H1 (cell line): ENCODE measurements around the gene FMN2. TPM values are rescaled to one million over a fixed set of nuclear protein-coding genes. Genes with fewer than 3 reads are reported as not detected.

Experiments used
- CTCF ChIA-PET: fragments of 300-600 bp; sonication (Branson Sonifier 250); formaldehyde crosslinking; loops from one replicate; lab custom pipeline; 2021; ENCODE audit not compliant: partially characterized antibody; lab: Charles Lee
- POLR2A ChIA-PET: fragments of 300-600 bp; sonication (Branson Sonifier 250); formaldehyde crosslinking; loops from one replicate; lab custom pipeline; 2021; ENCODE audit warnings: inconsistent platforms; ENCODE audit not compliant: partially characterized antibody; lab: Charles Lee
- DNase-seq, 2 experiments: peaks; one replicate each; pipeline versions ENCODE4 v3.0.0 to v3.0.0-alpha.2; 2010 to 2022; ENCODE audit warnings: low spot score in 2 of 2, low read depth in 1 of 2, mixed read lengths in 1 of 2
- FAIRE-seq: peaks from 2 replicates; lab custom pipeline; 2011; peaks lifted over from hg19 to GRCh38; lab: Jason Lieb, UNC
- H2AFZ ChIP-seq: 2 replicates; pipeline ENCODE4 v1.8.1; 2012; ENCODE audit warnings: low read length, inconsistent platforms
- H2AK5ac ChIP-seq: 2 replicates; pipeline ENCODE4 v1.6.1; 2013; ENCODE audit warnings: low read depth, low read length
- H2BK120ac ChIP-seq: replicated peaks from 2 replicates; pipeline ENCODE3; 2013; ENCODE audit warnings: low read depth, low read length, inconsistent platforms
- H2BK12ac ChIP-seq: 2 replicates; pipeline ENCODE4 v1.6.1; 2013; ENCODE audit warnings: low read depth, low read length
- H2BK15ac ChIP-seq: 2 replicates; pipeline ENCODE4 v1.6.1; 2013; ENCODE audit warnings: low read length
- H2BK20ac ChIP-seq: 2 replicates; pipeline ENCODE4 v1.6.1; 2013; ENCODE audit warnings: low read length
- H2BK5ac ChIP-seq: 2 replicates; pipeline ENCODE4 v1.6.1; 2013; ENCODE audit warnings: low read depth, low read length
- H3K14ac ChIP-seq: 2 replicates; pipeline ENCODE4 v1.6.1; 2013; ENCODE audit warnings: inconsistent platforms; ENCODE audit not compliant: insufficient read length
- H3K18ac ChIP-seq: 2 replicates; pipeline ENCODE4 v1.6.1; 2013; ENCODE audit warnings: low read length; ENCODE audit errors: extremely low read depth
- H3K23ac ChIP-seq: 2 replicates; pipeline ENCODE4 v1.6.1; 2013; ENCODE audit warnings: inconsistent platforms; ENCODE audit not compliant: insufficient read length
- H3K23me2 ChIP-seq: 2 replicates; pipeline ENCODE4 v1.6.1; 2013; ENCODE audit warnings: low read depth, low read length
- H3K27ac ChIP-seq: 2 replicates; pipeline ENCODE4 v1.6.1; 2011; ENCODE audit warnings: low read depth, low read length, inconsistent platforms
- H3K27me3 ChIP-seq, 4 experiments: replicated peaks in 1 of 4; 1 replicate in 1 of 4; 2 replicates in 3 of 4; pipeline versions ENCODE4 v1.6.1 to v1.8.1; 2011 to 2013; ENCODE audit warnings: low read length in 3 of 4, mild to moderate bottlenecking in 3 of 4, inconsistent platforms in 2 of 4, mixed read lengths in 2 of 4, moderate library complexity in 1 of 4; ENCODE audit not compliant: control insufficient read depth in 3 of 4, insufficient read depth in 3 of 4; ENCODE audit errors: extremely low read depth in 1 of 4
- H3K36me3 ChIP-seq, 4 experiments: 2 replicates each; pipeline versions ENCODE4 v1.6.1 to v1.8.1; 2011 to 2013; ENCODE audit warnings: mild to moderate bottlenecking in 4 of 4, low read length in 3 of 4, moderate library complexity in 2 of 4, control low read depth in 1 of 4, inconsistent platforms in 1 of 4; ENCODE audit not compliant: insufficient read depth in 4 of 4, control insufficient read depth in 2 of 4
- H3K4ac ChIP-seq: replicated peaks from 2 replicates; pipeline ENCODE3; 2013; ENCODE audit warnings: low read length, low read depth, mixed read lengths, inconsistent platforms; ENCODE audit not compliant: insufficient read length
- H3K4me1 ChIP-seq, 4 experiments: replicated peaks in 1 of 4; 1 replicate in 1 of 4; 2 replicates in 3 of 4; pipeline versions ENCODE4 v1.6.1 to v1.8.1; 2011 to 2013; ENCODE audit warnings: low read length in 3 of 4, inconsistent platforms in 2 of 4, mixed read lengths in 1 of 4; ENCODE audit not compliant: insufficient read depth in 4 of 4, control insufficient read depth in 3 of 4
- H3K4me2 ChIP-seq, 2 experiments: 2 replicates each; pipeline versions ENCODE4 v1.6.1 to v1.8.1; 2011 to 2013; ENCODE audit warnings: low read depth in 2 of 2, low read length in 2 of 2, control low read depth in 1 of 2, inconsistent platforms in 1 of 2, mild to moderate bottlenecking in 1 of 2; ENCODE audit not compliant: insufficient read depth in 1 of 2
- H3K4me3 ChIP-seq, 4 experiments: fragments of 200-600, 300-600 bp in 1 of 4; sonication (generic), shearing (Covaris generic), sonication (Bioruptor Twin) in 1 of 4; 2 replicates each; pipeline versions ENCODE4 v1.5.1 to v1.8.1; 2011 to 2016; ENCODE audit warnings: low read length in 4 of 4, low read depth in 3 of 4, control low read depth in 2 of 4, inconsistent platforms in 2 of 4, mild to moderate bottlenecking in 2 of 4, mixed read lengths in 1 of 4, moderate library complexity in 1 of 4; ENCODE audit not compliant: insufficient read depth in 2 of 4; ENCODE audit errors: extremely low read depth in 1 of 4
- H3K56ac ChIP-seq: replicated peaks from 2 replicates; pipeline ENCODE3; 2013; ENCODE audit warnings: low read depth, mild to moderate bottlenecking, mixed read lengths, low read length, inconsistent platforms; ENCODE audit not compliant: insufficient read length
- H3K79me1 ChIP-seq: 2 replicates; pipeline ENCODE4 v1.6.1; 2013; ENCODE audit warnings: low read depth, low read length, control low read depth
- H3K79me2 ChIP-seq, 2 experiments: 2 replicates each; pipeline versions ENCODE4 v1.6.1 to v1.8.1; 2012 to 2013; ENCODE audit warnings: low read length in 2 of 2, mild to moderate bottlenecking in 2 of 2, inconsistent platforms in 1 of 2; ENCODE audit not compliant: insufficient read depth in 2 of 2, control insufficient read depth in 1 of 2
- H3K9ac ChIP-seq, 4 experiments: replicated peaks in 1 of 4; 1 replicate in 1 of 4; 2 replicates in 3 of 4; pipeline versions ENCODE4 v1.6.1 to v1.8.1; 2011 to 2013; ENCODE audit warnings: low read depth in 3 of 4, low read length in 3 of 4, control low read depth in 2 of 4, mild to moderate bottlenecking in 2 of 4, moderate library complexity in 2 of 4, inconsistent platforms in 1 of 4; ENCODE audit errors: extremely low read depth in 1 of 4
- H3K9me3 ChIP-seq, 2 experiments: 2 replicates each; pipeline versions ENCODE4 v1.6.1 to v1.8.1; 2012 to 2013; ENCODE audit warnings: mild to moderate bottlenecking in 2 of 2, moderate library complexity in 2 of 2, control low read depth in 1 of 2, inconsistent platforms in 1 of 2, low read depth in 1 of 2, low read length in 1 of 2, mixed read lengths in 1 of 2; ENCODE audit not compliant: insufficient read depth in 2 of 2
- H4K20me1 ChIP-seq, 2 experiments: replicated peaks in 1 of 2; 2 replicates each; pipeline versions ENCODE3 to v1.8.1; 2011 to 2013; ENCODE audit warnings: inconsistent platforms in 2 of 2, low read length in 2 of 2, mild to moderate bottlenecking in 1 of 2; ENCODE audit not compliant: insufficient read depth in 2 of 2, control insufficient read depth in 1 of 2
- H4K5ac ChIP-seq: 2 replicates; pipeline ENCODE4 v1.6.1; 2013; ENCODE audit warnings: low read length, low read depth, mixed read lengths, inconsistent platforms; ENCODE audit not compliant: insufficient read length
- H4K8ac ChIP-seq: 2 replicates; pipeline ENCODE4 v1.8.0; 2013; ENCODE audit warnings: mild to moderate bottlenecking, moderate library complexity, low read length, inconsistent platforms; ENCODE audit not compliant: insufficient read depth; ENCODE audit errors: extremely low read depth
- H4K91ac ChIP-seq: replicated peaks from 2 replicates; pipeline ENCODE3; 2013; ENCODE audit warnings: low read length, mixed read lengths, inconsistent platforms; ENCODE audit not compliant: insufficient read length
- ATF2 ChIP-seq: IDR thresholded peaks from 2 replicates; pipeline ENCODE4 v1.6.1; 2012; ENCODE audit warnings: low read length, inconsistent platforms
- BRCA1 ChIP-seq: IDR thresholded peaks from 2 replicates; pipeline ENCODE4 v1.6.1; 2012; ENCODE audit warnings: low read depth, low read length, improper control_type of control experiment
- CBX5 ChIP-seq: fragments of 300-800, 300-1000 bp; sonication (generic); IDR thresholded peaks from 2 replicates; pipeline ENCODE4 v1.7.1; 2016; ENCODE audit warnings: antibody characterized with exemption, low read length, low read depth
- CHD2 ChIP-seq: IDR thresholded peaks from 2 replicates; pipeline ENCODE4 v1.6.1; 2012; ENCODE audit warnings: low read length, improper control_type of control experiment
- GTF2F1 ChIP-seq: IDR thresholded peaks from 2 replicates; pipeline ENCODE4 v1.6.1; 2012; ENCODE audit warnings: low read depth, low read length, improper control_type of control experiment, borderline replicate concordance
- HDAC6 ChIP-seq: IDR thresholded peaks from one replicate; pipeline ENCODE4 v1.7.1; 2012; ENCODE audit warnings: low read depth, mild to moderate bottlenecking, inconsistent platforms, low read length, moderate library complexity
- NRF1 ChIP-seq: IDR thresholded peaks from 2 replicates; pipeline ENCODE4 v1.6.1; 2011; ENCODE audit warnings: mild to moderate bottlenecking, low read depth, low read length, improper control_type of control experiment
- POLR2A ChIP-seq, 2 experiments: IDR thresholded peaks; 1 replicate in 1 of 2; 2 replicates in 1 of 2; pipeline ENCODE4 v1.6.1; 2011; ENCODE audit warnings: low read depth in 2 of 2, low read length in 2 of 2, mild to moderate bottlenecking in 2 of 2; ENCODE audit errors: control extremely low read depth in 1 of 2
- POU5F1 ChIP-seq: IDR thresholded peaks from 2 replicates; pipeline ENCODE4 v1.6.1; 2011; ENCODE audit warnings: low read depth, mild to moderate bottlenecking, low read length, moderate library complexity
- RAD21 ChIP-seq, 2 experiments: IDR thresholded peaks in 1 of 2; conservative IDR thresholded peaks in 1 of 2; 2 replicates each; pipeline ENCODE4 v1.6.1; 2011; ENCODE audit warnings: low read depth in 2 of 2, low read length in 2 of 2, improper control_type of control experiment in 1 of 2, inconsistent platforms in 1 of 2, mild to moderate bottlenecking in 1 of 2, moderate library complexity in 1 of 2
- SP2 ChIP-seq: IDR thresholded peaks from 2 replicates; pipeline ENCODE4 v1.6.1; 2012; ENCODE audit warnings: mild to moderate bottlenecking, low read length, inconsistent platforms
- WGBS, 2 experiments: shearing (Covaris generic) in 1 of 2; methylation state at CpG; one replicate each; pipeline versions ENCODE4 v1.1.6 to v1.1.7; 2013 to 2015; ENCODE audit warnings: low lambda C conversion rate in 2 of 2, mixed read lengths in 2 of 2, inconsistent platforms in 1 of 2, low coverage in 1 of 2, missing lambda C conversion rate in 1 of 2; ENCODE audit not compliant: insufficient replicate concordance in 2 of 2, insufficient coverage in 1 of 2, insufficient read length in 1 of 2; ENCODE audit errors: extremely low coverage in 1 of 2, missing lambda C conversion rate in 1 of 2; 5-methylcytosine and 5-hydroxymethylcytosine counted together
- polyA plus RNA-seq, 7 experiments: library from polyadenylated mRNA; depleted of rRNA in 3 of 7; stranded (reverse) in 5 of 7; unstranded in 2 of 7; fragments of >200 nt in 5 of 7; fragments of 200-250 nt in 2 of 7; gene quantifications; 1 replicate in 5 of 7; 2 replicates in 1 of 7; 4 replicates in 1 of 7; pipeline versions ENCODE4 v1.2.1 to v1.2.3, GENCODE V29; 2011 to 2013; ENCODE audit warnings: missing spikeins in 2 of 7, mixed read lengths in 2 of 7
- total RNA-seq: library from RNA; stranded (reverse); fragmentation: NEBNext Ultra II Directional; extraction: Animal tissue kit (Norgen Biotek cat#: 25700); gene quantifications from 2 replicates; pipeline ENCODE4 v1.2.1, GENCODE V29; 2021
- TF ChIP-seq, protein P1 (sequence below): IDR thresholded peaks from 2 replicates; pipeline ENCODE4 v1.6.1; 2012; ENCODE audit warnings: inconsistent platforms

Gene FMN2
- total and polyA plus RNA-seq, 2 of the 8 experiments (the other 6 are each of a cell fraction or from before 2014, with no cell fraction given), result 0.83 to 2.0 TPM

DNA sequence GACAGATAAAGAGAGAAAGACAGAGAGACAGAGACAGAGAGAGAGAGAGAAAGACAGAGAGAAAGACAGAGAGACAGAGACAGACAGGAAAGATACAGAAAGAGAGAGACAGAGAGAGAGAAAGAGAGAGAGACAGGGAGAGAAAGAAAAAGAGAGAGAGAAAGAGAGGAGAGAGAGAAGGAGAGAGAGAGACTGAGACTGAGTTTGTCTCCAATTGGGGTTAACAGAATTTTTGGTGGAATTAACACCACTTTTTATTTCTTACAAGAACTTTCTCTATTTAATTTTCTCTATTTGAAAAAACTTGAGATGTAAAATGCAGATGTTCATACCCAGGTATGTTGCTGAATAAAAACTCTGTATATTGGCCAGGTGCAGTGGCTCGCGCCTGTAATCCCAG lies 56.6 kb downstream of the FMN2 start:
- no peak overlapping the region for H2AK5ac ChIP-seq
- no peaks in the 10 kb centered on the region for H3K36me3 ChIP-seq
- CTCF ChIA-PET, result interaction anchor here (0.7 to 3.6 kb wide), 7 partner anchors 10 to 406 kb away, joined by 3 to 25 read pairs (median 3); no protein-coding TSS in a partner anchor
- TF ChIP-seq CBX5, result no peak
- no peak for TF ChIP-seq POLR2A (IDR thresholded peaks at IDR 0.05; ENCODE audit: control extremely low read depth in 1 of 2, low read depth in 2 of 2, low read length in 2 of 2)
- TF ChIP-seq SP2, result no peak
- TF ChIP-seq ATF2, result no peak
- TF ChIP-seq NRF1, result no peak
- TF ChIP-seq HDAC6, result no peak
- TF ChIP-seq POU5F1, result no peak
- TF ChIP-seq RAD21 (IDR thresholded peaks at IDR 0.05 in 1 of 2, conservative IDR thresholded peaks at IDR 0.05 in 1 of 2; ENCODE audit: low read depth in 2 of 2, low read length in 2 of 2), result no peak
- TF ChIP-seq GTF2F1, result no peak
- TF ChIP-seq, protein P1, sequence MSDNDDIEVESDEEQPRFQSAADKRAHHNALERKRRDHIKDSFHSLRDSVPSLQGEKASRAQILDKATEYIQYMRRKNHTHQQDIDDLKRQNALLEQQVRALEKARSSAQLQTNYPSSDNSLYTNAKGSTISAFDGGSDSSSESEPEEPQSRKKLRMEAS, result no peak
- TF ChIP-seq BRCA1, result no peak
- no peak for TF ChIP-seq CHD2

More for the DNA sequence above, 56.6 kb downstream of the FMN2 start:
- H3K23ac ChIP-seq, result no peak overlapping the region
- H2BK15ac ChIP-seq, result no peak overlapping the region
- no peaks in the 10 kb centered on the region for H3K79me2 ChIP-seq
- H3K4me1 ChIP-seq, result no peaks in the 10 kb centered on the region
- H3K79me1 ChIP-seq, result no peaks in the 10 kb centered on the region
- no peak overlapping the region for H2AFZ ChIP-seq
- no peak overlapping the region for H2BK5ac ChIP-seq
- no peak overlapping the region for H2BK20ac ChIP-seq
- H3K4me3 ChIP-seq, result no peak overlapping the region
- no peak overlapping the region for H3K56ac ChIP-seq
- H3K4me2 ChIP-seq, result no peak overlapping the region
- no peaks in the 10 kb centered on the region for H3K27me3 ChIP-seq
- no peak overlapping the region for H4K5ac ChIP-seq
- H3K27ac ChIP-seq, result no peak overlapping the region
- no peak overlapping the region for H3K9ac ChIP-seq
- no peak overlapping the region for H4K91ac ChIP-seq
- H3K9me3 ChIP-seq, result no peaks in the 10 kb centered on the region
- H3K18ac ChIP-seq, result no peak overlapping the region
- 86% methylated on average over 2 of the region's 2 CpGs; no CpG with 5 or more reads in 1 of the 2 experiments for WGBS, 2 experiments
- no peak overlapping the region for H2BK12ac ChIP-seq
- POLR2A ChIA-PET, result interaction anchor here (0.8 kb wide), 1 partner anchor 8 kb away, joined by 3 read pairs; no protein-coding TSS in a partner anchor
- H3K23me2 ChIP-seq, result no peaks in the 10 kb centered on the region
- FAIRE-seq (no peak), DNase-seq (no peak)
- no peak overlapping the region for H3K4ac ChIP-seq
- no peak overlapping the region for H4K8ac ChIP-seq
- no peak overlapping the region for H3K14ac ChIP-seq
- no peak overlapping the region for H2BK120ac ChIP-seq
- no peaks in the 10 kb centered on the region for H4K20me1 ChIP-seq
